ENCODE data around the gene OR1J1.

The OR1J1 gene

DNA sequence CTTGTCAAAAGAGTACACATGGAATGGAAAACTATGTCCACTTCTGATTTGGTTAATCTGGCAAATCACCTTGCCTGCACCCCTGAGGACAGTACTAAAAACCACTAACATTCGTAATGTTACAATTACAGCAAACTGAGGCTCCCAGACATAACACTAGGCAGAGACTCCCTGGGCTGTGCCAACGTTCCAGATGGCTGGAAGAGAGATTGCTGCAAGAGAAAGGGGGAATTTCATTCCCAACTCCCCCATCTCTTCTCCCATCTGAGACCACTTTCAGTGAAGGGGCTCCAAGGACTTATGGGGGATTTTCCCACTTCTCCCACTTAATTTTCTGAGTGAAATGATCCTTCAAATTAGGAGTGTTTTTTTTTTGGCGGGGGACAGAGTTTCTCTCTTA lies 11.3 kb downstream of the OR1J1 start:
- no peak for TF ChIP-seq JUND (IDR thresholded peaks at IDR 0.05; ENCODE audit: low read depth)
- in situ Hi-C loops (cut with HindIII; ENCODE audit: low pct_unique_long_range_greater_than_20kb, low sequenced_read_pairs), result no loop called here
- no peak for DNase-seq (ENCODE audit: low read depth in 1 of 2, low spot score in 1 of 2)

DNA sequence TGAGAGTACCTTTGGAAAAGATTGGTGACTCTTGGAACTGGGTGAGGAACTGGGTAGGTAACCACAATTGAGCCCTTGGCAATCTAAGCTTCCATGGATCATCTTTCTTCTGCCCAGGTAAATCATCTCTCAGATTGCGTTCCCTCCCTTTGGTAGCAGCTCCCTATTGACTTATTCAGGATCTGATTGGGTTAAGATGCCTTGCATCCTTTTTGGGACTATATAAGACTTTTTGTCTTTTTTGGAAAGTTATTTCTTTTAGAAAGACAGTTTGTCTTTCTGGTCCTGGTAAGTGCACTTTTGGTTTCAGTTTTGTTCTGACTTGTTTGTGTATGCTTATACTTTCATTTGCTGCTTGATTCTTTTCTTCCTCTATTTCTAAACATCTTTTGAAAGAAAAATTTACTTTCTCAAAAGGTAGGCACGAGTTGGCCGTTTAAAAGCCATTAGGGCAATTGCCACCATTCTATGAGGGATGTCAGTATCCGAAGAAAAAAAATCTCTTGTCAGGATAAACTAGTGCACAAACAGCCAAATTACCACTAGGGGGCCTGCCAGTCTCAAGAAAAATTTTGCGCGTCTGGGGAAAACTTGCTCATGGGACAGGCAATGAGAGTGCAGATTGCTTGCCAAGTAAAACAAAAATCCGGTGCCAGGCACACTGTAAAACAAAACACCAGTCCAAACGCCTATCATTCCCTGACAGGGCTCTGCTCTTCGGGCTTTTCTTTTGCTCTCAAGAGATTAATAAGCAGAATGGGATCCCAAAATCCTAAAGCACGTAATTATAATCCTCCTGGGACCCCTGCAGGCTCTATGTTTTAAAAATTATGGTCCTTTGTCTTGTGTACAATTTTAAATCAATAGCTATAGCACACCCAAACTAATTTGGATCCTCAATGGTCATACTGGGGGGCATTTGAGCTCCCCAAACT lies 12.8 kb downstream of the OR1J1 start:
- in situ Hi-C loops (cut with HindIII; ENCODE audit: low pct_unique_long_range_greater_than_20kb, low sequenced_read_pairs), result no loop called here
- no peak for TF ChIP-seq JUND (IDR thresholded peaks at IDR 0.05; ENCODE audit: low read depth)
- peak; percentile 67 to 98 for DNase-seq (ENCODE audit: low read depth in 1 of 2, low spot score in 1 of 2)

DNA sequence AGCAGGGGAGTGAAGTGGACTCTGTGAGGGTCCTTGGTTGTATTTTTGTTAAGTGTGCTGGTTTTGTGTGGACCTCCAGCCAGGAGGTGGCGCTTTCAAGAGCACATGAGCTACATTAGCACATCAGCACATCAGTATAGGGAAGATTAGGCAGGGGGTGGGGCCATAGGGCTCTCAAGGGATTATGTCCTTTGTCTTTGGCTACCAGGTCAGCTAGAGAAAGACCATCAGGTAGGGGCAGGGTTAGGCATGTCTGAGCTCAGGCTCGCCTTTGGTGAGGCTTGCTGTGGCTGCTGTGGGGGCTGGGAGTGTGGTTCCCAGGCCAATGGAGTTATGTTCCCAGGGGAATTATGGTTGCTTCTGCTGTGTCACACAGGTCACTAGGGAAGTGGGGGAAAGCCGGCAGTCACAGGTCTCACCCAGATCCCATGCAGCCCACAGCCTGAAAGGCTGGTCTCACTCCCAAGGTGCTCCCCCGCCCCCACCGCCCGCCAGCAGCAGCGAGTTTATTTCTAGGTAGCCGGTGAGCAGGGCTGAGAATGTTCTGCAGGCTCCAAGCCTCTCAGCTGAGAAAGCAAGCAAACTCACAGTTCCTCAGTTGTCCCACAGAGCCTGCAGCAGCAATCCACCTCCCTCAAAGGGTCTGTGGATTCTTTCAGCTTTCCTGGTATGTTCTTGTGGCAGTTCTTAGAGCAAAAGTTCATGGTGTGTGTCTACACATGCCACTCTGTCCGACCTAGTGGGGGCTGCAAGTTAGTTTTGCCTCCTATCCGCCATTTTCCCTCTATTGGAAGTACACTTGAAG lies 13.7 kb downstream of the OR1J1 start:
- TF ChIP-seq JUND (IDR thresholded peaks at IDR 0.05; ENCODE audit: low read depth), result no peak
- in situ Hi-C loops (cut with HindIII; ENCODE audit: low pct_unique_long_range_greater_than_20kb, low sequenced_read_pairs), result no loop called here
- peak in 1 of 2 experiments; percentile 74 for DNase-seq (ENCODE audit: low read depth in 1 of 2, low spot score in 1 of 2)

DNA sequence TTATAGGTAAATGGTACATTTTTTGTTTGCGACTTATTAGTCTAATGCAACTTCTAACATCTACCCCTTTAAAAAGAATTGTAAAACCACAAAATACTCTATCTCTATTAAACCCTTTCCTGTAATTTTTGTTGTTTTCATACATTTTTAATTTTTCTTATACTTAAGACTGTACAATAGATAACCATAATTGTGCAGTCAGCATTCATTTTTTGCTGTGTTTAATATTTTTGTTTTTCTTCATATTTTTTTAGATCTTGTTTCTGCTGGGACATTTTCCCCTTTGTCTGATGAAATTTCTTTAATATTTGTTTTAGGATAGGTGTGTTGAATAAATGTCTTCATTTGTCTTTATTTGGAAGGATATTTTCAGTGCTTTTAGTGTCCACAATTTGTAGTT lies 19.9 kb downstream of the OR1J1 start:
- no peak for TF ChIP-seq JUND (IDR thresholded peaks at IDR 0.05; ENCODE audit: low read depth)
- in situ Hi-C loops (cut with HindIII; ENCODE audit: low pct_unique_long_range_greater_than_20kb, low sequenced_read_pairs), result no loop called here
- DNase-seq (ENCODE audit: low read depth in 1 of 2, low spot score in 1 of 2), result no peak

DNA sequence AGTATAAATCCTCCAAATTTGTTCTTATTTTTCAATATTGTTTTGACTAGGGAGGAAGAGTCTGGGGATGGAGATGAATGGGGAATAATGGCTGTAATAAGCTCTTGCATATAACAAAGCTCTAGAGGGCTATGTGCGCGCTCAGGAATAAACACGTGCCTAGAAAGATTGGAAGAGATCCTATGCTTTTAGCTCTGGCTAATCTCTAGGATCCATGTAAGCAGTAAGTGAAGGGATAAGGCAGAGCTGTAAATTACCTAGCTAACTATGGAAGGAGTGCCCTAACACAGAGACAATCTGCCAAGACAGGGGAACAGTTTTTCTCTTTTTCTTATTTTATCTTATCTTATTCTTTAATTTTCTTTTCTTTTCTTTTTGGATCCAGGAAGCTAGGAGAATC lies 21.6 kb downstream of the OR1J1 start:
- DNase-seq (ENCODE audit: low read depth in 1 of 2, low spot score in 1 of 2), result no peak
- in situ Hi-C loops (cut with HindIII; ENCODE audit: low pct_unique_long_range_greater_than_20kb, low sequenced_read_pairs), result no loop called here
- TF ChIP-seq JUND (IDR thresholded peaks at IDR 0.05; ENCODE audit: low read depth), result no peak

DNA sequence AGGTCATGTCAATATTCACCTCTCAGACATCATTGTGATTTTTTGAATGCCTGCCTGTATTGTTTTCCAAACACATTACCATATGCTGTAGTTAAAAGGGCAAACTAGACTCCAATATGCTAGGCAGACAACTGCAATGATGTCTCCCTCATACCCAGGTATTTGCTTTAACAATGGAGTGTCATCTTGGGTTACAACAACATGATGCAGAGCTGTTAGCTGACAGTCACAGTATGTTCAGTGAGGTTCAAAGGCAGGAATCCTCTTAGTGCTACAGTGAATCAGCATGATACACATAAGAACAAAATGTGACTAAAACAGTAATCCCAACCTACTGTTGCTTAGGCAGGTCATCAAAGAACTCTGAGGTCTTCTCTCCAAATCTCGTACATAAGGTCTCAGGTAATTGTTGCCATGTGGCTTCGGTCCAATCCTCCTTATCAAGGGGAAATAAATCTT lies 24.0 kb downstream of the OR1J1 start:
- no peak for TF ChIP-seq JUND (IDR thresholded peaks at IDR 0.05; ENCODE audit: low read depth)
- DNase-seq (ENCODE audit: low read depth in 1 of 2, low spot score in 1 of 2), result no peak
- in situ Hi-C loops (cut with HindIII; ENCODE audit: low pct_unique_long_range_greater_than_20kb, low sequenced_read_pairs), result no loop called here

DNA sequence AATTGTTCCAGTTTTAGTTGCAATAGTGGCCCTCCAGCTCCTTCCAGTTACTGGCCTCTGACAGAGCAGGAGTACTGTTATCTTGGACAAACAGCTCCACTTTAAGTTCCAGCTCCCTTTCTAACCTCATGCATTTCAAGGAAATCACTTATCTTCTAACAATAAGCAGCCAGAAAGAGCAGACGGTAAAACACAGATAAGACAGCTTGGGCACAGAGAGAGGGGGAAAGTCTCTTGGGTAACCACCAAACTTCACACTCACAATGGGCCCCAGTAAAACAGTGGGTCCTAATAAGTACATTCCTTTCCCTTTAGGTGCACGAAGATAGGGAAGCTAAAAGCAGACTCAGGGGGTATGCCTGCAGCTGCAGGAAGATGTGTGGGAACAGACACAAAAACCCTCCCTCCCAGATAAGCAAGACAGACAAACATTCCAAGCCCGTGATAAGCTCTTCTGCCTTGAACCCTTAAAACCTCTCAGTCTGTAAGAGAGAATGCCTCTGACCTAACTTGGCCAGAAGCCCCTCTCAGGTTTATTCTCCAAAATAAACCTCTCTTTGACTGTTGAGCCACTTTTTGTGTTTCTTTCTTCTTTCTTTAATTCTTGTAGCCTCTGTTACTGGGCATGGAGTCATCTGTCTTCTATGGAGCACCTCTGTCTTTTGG lies 30.8 kb downstream of the OR1J1 start:
- no peak for DNase-seq (ENCODE audit: low read depth in 1 of 2, low spot score in 1 of 2)
- in situ Hi-C loops (cut with HindIII; ENCODE audit: low pct_unique_long_range_greater_than_20kb, low sequenced_read_pairs), result no loop called here
- no peak for TF ChIP-seq JUND (IDR thresholded peaks at IDR 0.05; ENCODE audit: low read depth)

DNA sequence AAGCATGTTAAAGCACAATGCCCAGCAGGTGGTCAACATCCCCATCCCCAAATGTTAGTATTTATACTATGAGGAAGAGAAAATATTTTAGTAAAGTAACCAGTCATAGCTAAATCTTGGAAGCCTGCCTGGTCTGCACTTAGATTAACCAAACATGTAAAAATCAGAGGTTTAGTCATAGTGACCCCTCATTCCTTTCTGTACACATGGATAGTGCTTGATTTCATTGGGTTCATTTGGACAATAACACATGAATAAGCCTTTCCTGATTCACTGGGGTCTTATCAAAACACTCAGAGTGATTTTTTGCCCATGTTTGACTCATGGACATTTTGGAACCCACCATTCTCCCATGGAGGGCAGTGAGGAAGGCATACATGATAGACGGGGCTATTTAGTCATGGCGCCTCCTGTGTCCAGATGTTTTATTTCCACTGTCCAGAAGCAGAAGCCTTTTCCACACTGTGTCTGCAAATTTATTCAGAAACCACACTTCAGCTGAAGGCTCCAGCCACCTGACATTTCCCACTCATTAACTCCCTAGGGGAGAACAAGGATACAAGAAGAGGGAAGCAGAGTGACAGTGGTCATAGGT lies 32.5 kb downstream of the OR1J1 start:
- in situ Hi-C loops (cut with HindIII; ENCODE audit: low pct_unique_long_range_greater_than_20kb, low sequenced_read_pairs), result no loop called here
- no peak for DNase-seq (ENCODE audit: low read depth in 1 of 2, low spot score in 1 of 2)
- no peak for TF ChIP-seq JUND (IDR thresholded peaks at IDR 0.05; ENCODE audit: low read depth)

DNA sequence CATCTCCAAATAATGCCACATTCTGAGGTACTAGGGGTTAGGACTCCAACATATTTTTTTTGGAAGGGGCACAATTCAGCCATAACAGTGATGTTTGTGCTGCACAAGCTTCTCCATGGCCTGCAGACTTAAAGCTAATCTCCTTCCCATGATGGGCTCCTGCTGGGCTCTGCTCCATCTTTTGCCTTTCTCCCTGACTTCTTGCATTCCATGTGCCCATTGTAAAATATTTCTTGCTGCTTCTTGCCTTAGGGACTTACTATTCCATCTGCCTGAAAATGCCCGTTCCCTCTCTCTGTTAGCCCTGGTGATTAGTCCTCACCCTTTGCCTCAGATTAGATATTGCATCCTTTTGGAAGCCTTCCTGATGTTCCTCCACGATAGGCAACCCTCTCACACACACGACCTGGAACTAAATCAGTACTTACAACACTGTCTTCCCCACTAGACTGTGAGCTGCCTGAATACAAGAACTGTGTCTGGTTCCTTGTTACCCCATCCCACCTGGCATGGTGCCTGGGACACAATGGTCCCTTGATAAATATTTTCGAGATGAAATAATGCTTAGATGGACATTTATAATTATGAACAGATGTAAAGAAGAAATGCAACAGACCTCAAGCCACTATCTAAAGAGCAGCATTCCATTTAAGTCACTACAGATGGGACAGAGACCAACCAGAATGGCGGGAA lies 33.5 kb downstream of the OR1J1 start:
- in situ Hi-C loops (cut with HindIII; ENCODE audit: low pct_unique_long_range_greater_than_20kb, low sequenced_read_pairs), result no loop called here
- DNase-seq (ENCODE audit: low read depth in 1 of 2, low spot score in 1 of 2), result no peak
- no peak for TF ChIP-seq JUND (IDR thresholded peaks at IDR 0.05; ENCODE audit: low read depth)

DNA sequence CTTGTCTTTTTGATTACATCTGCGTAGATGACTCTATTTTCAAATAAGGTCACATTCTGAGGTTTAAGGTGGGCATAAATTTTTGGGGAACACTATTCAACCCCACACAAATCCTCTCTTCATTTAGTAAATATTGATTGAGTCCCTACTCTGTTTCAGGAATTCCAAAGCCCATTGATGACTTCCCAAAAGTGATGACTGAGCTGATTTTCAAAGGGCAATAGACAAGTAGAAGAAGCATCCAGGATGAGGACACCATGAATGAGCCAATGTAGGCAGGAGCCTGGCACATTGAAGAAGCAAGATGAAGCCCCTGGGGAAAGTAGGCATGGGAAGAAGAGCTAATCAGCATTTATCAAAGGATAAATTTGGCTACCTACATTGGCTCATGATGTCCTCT lies 35.2 kb downstream of the OR1J1 start:
- TF ChIP-seq JUND (IDR thresholded peaks at IDR 0.05; ENCODE audit: low read depth), result no peak
- in situ Hi-C loops (cut with HindIII; ENCODE audit: low pct_unique_long_range_greater_than_20kb, low sequenced_read_pairs), result no loop called here
- DNase-seq (ENCODE audit: low read depth in 1 of 2, low spot score in 1 of 2), result no peak
